ENCODE data around the gene MAP3K12. TPM values are rescaled to one million over a fixed set of nuclear protein-coding genes. Genes with fewer than 3 reads are reported as not detected.

MAP3K12 gene
- total and polyA plus RNA-seq, 2 of the 4 experiments (the other 2 are of a cell fraction) = 29.0 to 52.5 TPM

- CTCF ChIA-PET = interaction anchor here (0.6 kb wide), 1 partner anchor 469 kb away, joined by 3 read pairs; no protein-coding TSS in a partner anchor
- no TSS peak for BruUV-seq (replicated peaks)
- TF ChIP-seq CHD1 (IDR thresholded peaks at IDR 0.05; ENCODE audit: low read depth, low read length) (no peak), RCOR1 (IDR thresholded peaks at IDR 0.05; ENCODE audit: insufficient replicate concordance, low read length) (no peak), CEBPB (IDR thresholded peaks at IDR 0.05; ENCODE audit: low read depth, low read length) (no peak), NFE2L2 (IDR thresholded peaks at IDR 0.05; ENCODE audit: low read depth, low read length) (no peak), MAZ (IDR thresholded peaks at IDR 0.05; ENCODE audit: borderline replicate concordance, low read depth, low read length) (no peak), BHLHE40 (IDR thresholded peaks at IDR 0.05; ENCODE audit: low read depth, low read length) (peak; percentile 91), FOS (IDR thresholded peaks at IDR 0.05; ENCODE audit: low read depth, low read length) (no peak), RAD21 (IDR thresholded peaks at IDR 0.05; ENCODE audit: low read length) (no peak), CTCF (conservative IDR thresholded peaks at IDR 0.05; ENCODE audit: low read depth, low read length) (no peak), RFX5 (IDR thresholded peaks at IDR 0.05; ENCODE audit: low read depth, low read length) (no peak), SMC3 (IDR thresholded peaks at IDR 0.05; ENCODE audit: low read depth, low read length) (no peak), POLR2A (IDR thresholded peaks at IDR 0.05; ENCODE audit: low read depth, low read length) (no peak), MAFK (IDR thresholded peaks at IDR 0.05; ENCODE audit: low read depth, low read length) (no peak)
- TF ChIP-seq, protein P1, sequence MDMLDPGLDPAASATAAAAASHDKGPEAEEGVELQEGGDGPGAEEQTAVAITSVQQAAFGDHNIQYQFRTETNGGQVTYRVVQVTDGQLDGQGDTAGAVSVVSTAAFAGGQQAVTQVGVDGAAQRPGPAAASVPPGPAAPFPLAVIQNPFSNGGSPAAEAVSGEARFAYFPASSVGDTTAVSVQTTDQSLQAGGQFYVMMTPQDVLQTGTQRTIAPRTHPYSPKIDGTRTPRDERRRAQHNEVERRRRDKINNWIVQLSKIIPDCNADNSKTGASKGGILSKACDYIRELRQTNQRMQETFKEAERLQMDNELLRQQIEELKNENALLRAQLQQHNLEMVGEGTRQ (IDR thresholded peaks at IDR 0.05; ENCODE audit: low read depth, low read length) = peak; percentile 96
Measured at GRCh38 chr12:53492830-53493609, 6.2 kb downstream of the MAP3K12 start.

More at GRCh38 chr12:53492830-53493609, 6.2 kb downstream of the MAP3K12 start:
- H3K27me3 ChIP-seq (ENCODE audit: control insufficient read depth, insufficient read depth, low read length) = no peaks in the 10 kb centered on the region
- peak overlapping the region; percentile 61 for H3K9ac ChIP-seq (ENCODE audit: low read depth, low read length)
- peak overlapping the region; percentile 34; the same call in 1 of the 2 replicates for H4K91ac ChIP-seq (ENCODE audit: insufficient read depth, low read depth, low read length)
- no peaks in the 10 kb centered on the region for H3K9me3 ChIP-seq (ENCODE audit: control insufficient read depth, insufficient read depth, low read length)
- H2BK5ac ChIP-seq (ENCODE audit: low read depth, low read length, poor library complexity, severe bottlenecking) = peak overlapping the region; percentile 51
- H3K23ac ChIP-seq (ENCODE audit: low read depth, low read length) = peak overlapping the region; percentile 77
- H4K20me1 ChIP-seq (ENCODE audit: insufficient read depth, low read length) = peaks cover 10% of the 10 kb centered on the region
- H2AK5ac ChIP-seq (ENCODE audit: low read depth, low read length) = peak overlapping the region; percentile 88
- peak overlapping the region; percentile 35 for H3K56ac ChIP-seq (ENCODE audit: extremely low read depth, insufficient read depth, low read length)
- H3K4me3 ChIP-seq (ENCODE audit: insufficient read depth, low read depth, low read length) = peak overlapping the region; percentile 51
- peak overlapping the region; percentile 35; the same call in 1 of the 2 replicates for H2BK120ac ChIP-seq (ENCODE audit: low read depth, low read length)
- H3K4me1 ChIP-seq (ENCODE audit: control insufficient read depth, insufficient read depth, low read length) = peaks cover 22% of the 10 kb centered on the region
- in situ Hi-C loops (cut with MboI; ENCODE audit: low sequenced_read_pairs) (no loop called here), intact Hi-C loops (cut with micrococcal nuclease) (no loop called here), dilution Hi-C loops (cut with HindIII; ENCODE audit: low sequenced_read_pairs, unreplicated experiment) (no loop called here)
- H3K4me2 ChIP-seq (ENCODE audit: low read depth, low read length) = peak overlapping the region; percentile 92
- peaks cover 6% of the 10 kb centered on the region; the same call in 1 of the 2 replicates for H3K36me3 ChIP-seq (ENCODE audit: control insufficient read depth, insufficient read depth, low read length)
- H3K9me1 ChIP-seq (ENCODE audit: insufficient read depth, low read length) = peaks cover 45% of the 10 kb centered on the region
- DNase-seq (peak; percentile 80), ATAC-seq (ENCODE audit: low read depth) (peak; percentile 86)
- POLR2A ChIA-PET (ENCODE audit: unreplicated experiment) = interaction anchor here (0.5 to 0.7 kb wide), 2 partner anchors 14 to 165 kb away, joined by 3 read pairs; no protein-coding TSS in a partner anchor
- peak overlapping the region; percentile 80 for H3K18ac ChIP-seq (ENCODE audit: low read depth, low read length)
- WGBS, 2 experiments (ENCODE audit: extremely low coverage in 2 of 2, insufficient read length in 1 of 2) = 6% methylated on average over 13 of the region's 52 CpGs; no CpG with 5 or more reads in 1 of the 2 experiments
- peak overlapping the region; percentile 89 to 96 for H4K8ac ChIP-seq (ENCODE audit: low read depth in 2 of 2, low read length in 2 of 2)
- peak overlapping the region; percentile 95 for H3K27ac ChIP-seq (ENCODE audit: insufficient read depth, low read length)
- H2AFZ ChIP-seq (replicated peaks; ENCODE audit: low read length, poor library complexity) = peak overlapping the region; percentile 95
- H2BK20ac ChIP-seq (ENCODE audit: low read depth, low read length) = peak overlapping the region; percentile 71; the same call in 1 of the 2 replicates
- peak overlapping the region; percentile 92 for H4K5ac ChIP-seq (ENCODE audit: low read depth, low read length)
- H2AK9ac ChIP-seq (replicated peaks; ENCODE audit: low read depth, low read length, poor library complexity) = peak overlapping the region; percentile 68
- H3K79me1 ChIP-seq (ENCODE audit: low read depth in 1 of 2, low read length in 2 of 2) = peaks cover 27 to 77% of the 10 kb centered on the region in 2 experiments
- peak overlapping the region; percentile 79 for H3K14ac ChIP-seq (replicated peaks; ENCODE audit: low read depth, low read length)
- peak overlapping the region; percentile 88; the same call in 2 of the 3 replicates for H2BK15ac ChIP-seq (ENCODE audit: low read depth, low read length)
- H3K4ac ChIP-seq (ENCODE audit: low read depth, low read length) = peak overlapping the region; percentile 86

All from IMR-90 (cell line).